Trophoblast cell (in vitro differentiated cells and primary cell): ENCODE measurements around the gene ACTN2.

Source experiments
- DNase-seq, 2 donors: peaks; one replicate each; pipeline ENCODE4 v3.0.0-alpha.2; 2016
- H2AFZ ChIP-seq: 2 replicates; pipeline ENCODE4 v1.6.1; 2013; ENCODE audit warnings: low read length, moderate library complexity, mild to moderate bottlenecking; ENCODE audit not compliant: insufficient read depth, poor library complexity
- H2AK5ac ChIP-seq: 2 replicates; pipeline ENCODE4 v1.6.1; 2013; ENCODE audit warnings: mild to moderate bottlenecking, low read length
- H2BK120ac ChIP-seq: 2 replicates; pipeline ENCODE4 v1.6.1; 2013; ENCODE audit warnings: low read length, mild to moderate bottlenecking, moderate library complexity; ENCODE audit not compliant: insufficient read depth, poor library complexity
- H2BK12ac ChIP-seq: 2 replicates; pipeline ENCODE4 v1.6.1; 2013; ENCODE audit warnings: mild to moderate bottlenecking, low read length, moderate library complexity
- H2BK5ac ChIP-seq: 2 replicates; pipeline ENCODE4 v1.6.1; 2013; ENCODE audit warnings: low read length, low read depth, moderate library complexity, mild to moderate bottlenecking; ENCODE audit not compliant: poor library complexity
- H3K14ac ChIP-seq: 2 replicates; pipeline ENCODE4 v1.6.1; 2013; ENCODE audit warnings: mild to moderate bottlenecking, low read length
- H3K18ac ChIP-seq: 2 replicates; pipeline ENCODE4 v1.6.1; 2013; ENCODE audit warnings: mild to moderate bottlenecking, low read length
- H3K23ac ChIP-seq: 2 replicates; pipeline ENCODE4 v1.6.1; 2013; ENCODE audit warnings: low read length
- H3K27ac ChIP-seq: 2 replicates; pipeline ENCODE4 v1.5.1; 2013; ENCODE audit warnings: low read depth, mild to moderate bottlenecking, inconsistent platforms, low read length, moderate library complexity
- H3K27me3 ChIP-seq: 2 replicates; pipeline ENCODE4 v1.6.1; 2013; ENCODE audit warnings: inconsistent platforms, mild to moderate bottlenecking, low read length, moderate library complexity; ENCODE audit not compliant: insufficient read depth
- H3K36me3 ChIP-seq, 2 experiments: 1 replicate in 1 of 2; 2 replicates in 1 of 2; pipeline ENCODE4 v1.6.1; 2013; ENCODE audit warnings: low read length in 2 of 2, mild to moderate bottlenecking in 2 of 2, moderate library complexity in 1 of 2; ENCODE audit not compliant: insufficient read depth in 2 of 2, control insufficient read depth in 1 of 2
- H3K4ac ChIP-seq: 2 replicates; pipeline ENCODE4 v1.6.1; 2013; ENCODE audit warnings: low read depth, mild to moderate bottlenecking, low read length, moderate library complexity
- H3K4me1 ChIP-seq, 2 experiments: 1 replicate in 1 of 2; 2 replicates in 1 of 2; pipeline ENCODE4 v1.6.1; 2013; ENCODE audit warnings: low read length in 2 of 2, mild to moderate bottlenecking in 2 of 2, moderate library complexity in 1 of 2; ENCODE audit not compliant: insufficient read depth in 2 of 2, control insufficient read depth in 1 of 2
- H3K4me2 ChIP-seq: 2 replicates; pipeline ENCODE4 v1.6.1; 2013; ENCODE audit warnings: inconsistent platforms, mild to moderate bottlenecking, low read length, moderate library complexity
- H3K4me3 ChIP-seq: 2 replicates; pipeline ENCODE4 v1.5.1; 2013; ENCODE audit warnings: mild to moderate bottlenecking, low read depth, low read length, inconsistent platforms
- H3K79me1 ChIP-seq: one replicate; pipeline ENCODE4 v1.6.1; 2013; ENCODE audit warnings: low read length
- H3K79me2 ChIP-seq: 2 replicates; pipeline ENCODE4 v1.6.1; 2013; ENCODE audit warnings: low read length, mild to moderate bottlenecking; ENCODE audit not compliant: control insufficient read depth, insufficient read depth, poor library complexity
- H3K9ac ChIP-seq: 2 replicates; pipeline ENCODE4 v1.6.1; 2013; ENCODE audit warnings: mild to moderate bottlenecking, low read length
- H3K9me3 ChIP-seq: 2 replicates; pipeline ENCODE4 v1.6.1; 2013; ENCODE audit warnings: low read depth, mild to moderate bottlenecking, control low read depth, inconsistent platforms, low read length; ENCODE audit not compliant: insufficient read depth
- H4K12ac ChIP-seq: 2 replicates; pipeline ENCODE4 v1.6.1; 2013; ENCODE audit warnings: low read depth, mild to moderate bottlenecking, low read length, moderate library complexity
- H4K8ac ChIP-seq: 2 replicates; pipeline ENCODE4 v1.6.1; 2013; ENCODE audit warnings: low read depth, mild to moderate bottlenecking, low read length, moderate library complexity
- H4K91ac ChIP-seq: one replicate; pipeline ENCODE4 v1.6.1; 2013; ENCODE audit warnings: low read depth, mild to moderate bottlenecking, low read length, moderate library complexity
- WGBS: extraction: QIAGEN DNeasy Blood & Tissue Kit; methylation state at CpG from one replicate; pipeline ENCODE4 v1.1.7; 2013; ENCODE audit warnings: missing lambda C conversion rate; ENCODE audit not compliant: insufficient read length, insufficient coverage; ENCODE audit errors: extremely low coverage; 5-methylcytosine and 5-hydroxymethylcytosine counted together

Gene ACTN2

DNA sequence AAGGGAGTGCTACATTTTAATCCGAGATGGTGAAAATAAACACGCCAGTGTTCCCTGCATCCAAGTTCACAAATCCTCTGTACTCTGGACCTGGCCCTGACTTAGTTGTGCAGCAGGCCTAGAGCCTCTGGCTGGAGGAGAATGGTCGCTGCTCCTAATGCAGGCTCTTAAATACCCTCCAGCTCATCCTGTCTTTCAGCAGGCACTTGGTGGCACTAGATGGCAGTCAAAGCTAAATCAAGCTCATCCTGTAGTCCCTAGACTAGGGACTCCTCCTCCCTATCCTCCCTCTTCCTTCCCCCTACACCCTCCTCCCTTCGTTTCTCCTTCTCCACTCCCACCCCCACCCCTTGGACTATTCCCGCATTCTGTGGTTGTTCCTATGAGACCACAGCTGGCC lies 67.2 kb downstream of the ACTN2 start:
- Histone ChIP-seq H3K9me3 (no peaks in the 10 kb centered on the region), H2AFZ (peak overlapping the region; percentile 77), H3K27me3 (no peaks in the 10 kb centered on the region), H2BK120ac (peak overlapping the region; percentile 81), H3K27ac (peak overlapping the region; percentile 88), H3K4ac (peak overlapping the region; percentile 57), H2BK12ac (peak overlapping the region; percentile 78), H3K9ac (no peak overlapping the region), H3K14ac (peak overlapping the region; percentile 71), H3K23ac (no peak overlapping the region), H4K91ac (peak overlapping the region; percentile 78), H3K18ac (peak overlapping the region; percentile 89), H2BK5ac (peak overlapping the region; percentile 89), H2AK5ac (peak overlapping the region; percentile 70), H4K8ac (peak overlapping the region; percentile 56), H3K4me2 (peak overlapping the region; percentile 34), H3K79me1 (peaks cover 14% of the 10 kb centered on the region), H3K4me3 (no peak overlapping the region), H3K79me2 (peaks cover 2% of the 10 kb centered on the region), H3K4me1 (peaks cover 16 to 21% of the 10 kb centered on the region in 2 experiments), H4K12ac (peak overlapping the region; percentile 6), H3K36me3 (no peaks in the 10 kb centered on the region)
- DNase-seq: peak in 1 of 2 donors; percentile 18
- WGBS: 83% methylated on average over 1 of the region's 5 CpGs

- Histone ChIP-seq H3K36me3 (no peaks in the 10 kb centered on the region), H3K4me2 (peak overlapping the region; percentile 34), H3K18ac (peak overlapping the region; percentile 89), H3K4me3 (no peak overlapping the region), H3K79me2 (peaks cover 2% of the 10 kb centered on the region), H2BK5ac (peak overlapping the region; percentile 89), H3K9me3 (no peaks in the 10 kb centered on the region), H3K14ac (peak overlapping the region; percentile 71), H2BK12ac (peak overlapping the region; percentile 78), H2AK5ac (peak overlapping the region; percentile 70), H2AFZ (peak overlapping the region; percentile 77), H4K91ac (peak overlapping the region; percentile 78), H3K23ac (no peak overlapping the region), H3K9ac (no peak overlapping the region), H3K27ac (peak overlapping the region; percentile 88), H2BK120ac (peak overlapping the region; percentile 81), H4K12ac (peak overlapping the region; percentile 6), H3K27me3 (no peaks in the 10 kb centered on the region), H3K79me1 (peaks cover 14% of the 10 kb centered on the region), H4K8ac (peak overlapping the region; percentile 56), H3K4me1 (peaks cover 16 to 21% of the 10 kb centered on the region in 2 experiments), H3K4ac (peak overlapping the region; percentile 57)
- no CpG with 5 or more reads among the region's 14 CpGs for WGBS
- no peak for DNase-seq
These were observed 67.7 kb downstream of the ACTN2 start for GRCh38 chr1:236753964-236754363.

- H3K27ac ChIP-seq: peak overlapping the region; percentile 74
- H4K91ac ChIP-seq: peak overlapping the region; percentile 47
- H3K9me3 ChIP-seq: no peaks in the 10 kb centered on the region
- peak overlapping the region; percentile 24 for H2BK5ac ChIP-seq
- no peak for DNase-seq
- peak overlapping the region; percentile 8 for H3K14ac ChIP-seq
- peaks cover 16 to 21% of the 10 kb centered on the region in 2 experiments for H3K4me1 ChIP-seq
- no peaks in the 10 kb centered on the region for H3K36me3 ChIP-seq
- peaks cover 14% of the 10 kb centered on the region for H3K79me1 ChIP-seq
- H3K4ac ChIP-seq: peak overlapping the region; percentile 2
- peak overlapping the region; percentile 34 for H3K4me2 ChIP-seq
- no peak overlapping the region for H3K23ac ChIP-seq
- H3K79me2 ChIP-seq: peaks cover 2% of the 10 kb centered on the region
- H3K4me3 ChIP-seq: no peak overlapping the region
- H4K12ac ChIP-seq: no peak overlapping the region
- peak overlapping the region; percentile 1 for H2AK5ac ChIP-seq
- peak overlapping the region; percentile 37 for H2BK12ac ChIP-seq
- no peak overlapping the region for H3K9ac ChIP-seq
- no CpG with 5 or more reads among the region's 18 CpGs for WGBS
- no peaks in the 10 kb centered on the region for H3K27me3 ChIP-seq
- peak overlapping the region; percentile 59 for H2BK120ac ChIP-seq
- peak overlapping the region; percentile 30 for H2AFZ ChIP-seq
- no peak overlapping the region for H3K18ac ChIP-seq
- peak overlapping the region; percentile 14 for H4K8ac ChIP-seq
These were observed 68.4 kb downstream of the ACTN2 start for GRCh38 chr1:236754525-236755210.

GRCh38 chr1:236757640-236758039 lies 71.3 kb downstream of the ACTN2 start:
- H3K79me1 ChIP-seq: peaks cover 12% of the 10 kb centered on the region
- no CpG with 5 or more reads among the region's 2 CpGs for WGBS
- no peak overlapping the region for H4K12ac ChIP-seq

More at GRCh38 chr1:236757640-236758039, 71.3 kb downstream of the ACTN2 start:
- H3K4me2 ChIP-seq: no peak overlapping the region
- no peak overlapping the region for H3K27ac ChIP-seq
- H3K4me3 ChIP-seq: no peak overlapping the region
- no peak overlapping the region for H2BK120ac ChIP-seq
- no peak overlapping the region for H3K18ac ChIP-seq
- H2BK5ac ChIP-seq: no peak overlapping the region
- H2AK5ac ChIP-seq: no peak overlapping the region
- H3K9me3 ChIP-seq: no peaks in the 10 kb centered on the region
- H3K23ac ChIP-seq: no peak overlapping the region
- H3K4me1 ChIP-seq: peaks cover 16 to 20% of the 10 kb centered on the region in 2 experiments
- no peak overlapping the region for H3K14ac ChIP-seq
- H3K9ac ChIP-seq: no peak overlapping the region
- H4K8ac ChIP-seq: no peak overlapping the region
- H3K4ac ChIP-seq: no peak overlapping the region
- no peak overlapping the region for H4K91ac ChIP-seq
- no peaks in the 10 kb centered on the region for H3K36me3 ChIP-seq
- H3K79me2 ChIP-seq: peaks cover 2% of the 10 kb centered on the region
- H2AFZ ChIP-seq: no peak overlapping the region
- DNase-seq: no peak
- H2BK12ac ChIP-seq: no peak overlapping the region
- H3K27me3 ChIP-seq: no peaks in the 10 kb centered on the region
